Amygdala (tissue), 56 donors: Measurements from ENCODE around the gene ZNHIT1.
A peak's percentile ranks its signal among the peaks of the same experiment; 100 is the strongest.

ENCODE experiments used
- DNase-seq, 56 donors: peaks; one replicate each; lab custom pipeline; 2025; lab: John Stamatoyannopoulos, UW

The ZNHIT1 gene

GRCh38 chr7:101271021-101271420 is 53.1 kb downstream of the ZNHIT1 start:
- no peak for DNase-seq

GRCh38 chr7:101273206-101273605 is 55.2 kb downstream of the ZNHIT1 start:
- peak in 1 of 56 donors; percentile 6 for DNase-seq
